ENCODE results near the gene USP30. TPM values are rescaled to one million over a fixed set of nuclear protein-coding genes. Genes with fewer than 3 reads are reported as not detected.

USP30 gene
- total RNA-seq, 2 donors from 2014 or later = 7.7 to 9.5 TPM

DNA sequence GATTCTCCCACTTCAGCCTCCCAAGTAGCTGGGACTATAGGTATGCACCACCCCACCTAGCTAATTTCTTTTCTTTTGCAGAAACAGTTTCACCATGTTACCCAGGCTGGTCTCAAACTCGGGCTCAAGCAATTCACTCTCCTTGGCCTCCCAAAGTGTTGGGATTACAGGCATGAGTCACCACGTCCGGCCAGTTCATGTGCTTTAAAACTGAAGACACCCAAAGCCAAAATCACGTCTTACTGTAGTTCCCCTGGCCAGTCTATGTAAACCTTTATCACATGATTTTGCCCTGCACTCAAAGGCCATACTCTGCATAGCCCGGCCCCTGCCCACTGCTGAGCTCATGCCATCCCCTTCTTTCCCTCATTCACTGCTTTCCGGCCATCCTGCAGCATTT, 36.4 kb downstream of the USP30 start:
- DNase-seq = no peak
- ATAC-seq = no peak
- intact Hi-C loops (cut with DNase I) = no loop called here

DNA sequence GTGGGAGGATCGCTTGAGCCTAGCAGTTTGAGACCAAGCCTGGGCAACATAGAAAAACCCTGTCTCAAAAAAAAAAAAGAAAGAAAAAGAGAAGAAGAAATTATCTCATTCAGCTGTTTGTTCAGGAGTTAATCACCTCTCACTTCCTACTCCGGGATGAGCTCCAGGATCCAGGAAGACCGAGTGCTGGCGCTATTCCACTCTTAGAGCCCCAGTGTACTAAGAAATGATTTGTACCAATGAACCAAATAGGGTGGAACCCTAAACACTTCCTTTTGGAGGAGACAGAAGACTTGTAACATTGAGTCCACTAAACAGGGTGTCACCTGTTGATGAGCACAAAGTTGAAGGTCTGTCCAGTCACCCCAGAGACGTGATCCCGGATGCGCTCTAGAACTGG, 37.3 kb downstream of the USP30 start:
- intact Hi-C loops (cut with DNase I) = loop anchor here (5.0 to 10.0 kb wide), 3 partner anchors 277 to 527 kb away; partner anchors contain the start of genes ISCU (in 2 of the 2) and SART3 (in 2 of the 2)
- no peak for ATAC-seq
- DNase-seq = no peak

DNA sequence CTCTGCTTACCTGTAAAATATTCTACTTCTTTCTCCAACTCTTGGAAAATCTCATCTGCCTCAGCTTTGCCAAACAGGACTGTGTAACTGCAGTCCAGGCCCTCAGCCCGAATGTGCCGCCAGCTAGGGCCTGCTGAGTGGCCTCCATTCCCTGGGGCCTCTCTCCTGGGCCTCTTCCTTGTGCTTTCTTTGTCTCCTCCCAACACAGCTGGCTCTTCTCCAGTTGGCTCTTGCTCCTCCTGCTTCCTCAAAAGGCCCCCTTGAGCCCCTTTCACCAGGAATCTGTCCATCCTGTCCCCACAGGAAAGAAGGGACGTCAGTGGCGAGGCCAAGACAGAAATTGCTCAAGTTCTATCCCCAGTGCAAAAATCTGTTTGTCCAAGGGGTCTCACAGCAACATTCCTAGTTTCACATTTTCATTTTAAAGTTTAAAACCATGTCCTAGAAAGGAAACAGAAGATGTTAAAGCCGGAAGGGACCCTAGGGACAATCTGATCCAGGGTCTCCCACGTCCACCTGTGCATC, 40.2 kb downstream of the USP30 start:
- DNase-seq = no peak
- no peak for ATAC-seq
- intact Hi-C loops (cut with DNase I) = loop anchor here (5.0 to 10.0 kb wide), 3 partner anchors 280 to 530 kb away; partner anchors contain the start of genes ISCU (in 2 of the 2) and SART3 (in 2 of the 2)

DNA sequence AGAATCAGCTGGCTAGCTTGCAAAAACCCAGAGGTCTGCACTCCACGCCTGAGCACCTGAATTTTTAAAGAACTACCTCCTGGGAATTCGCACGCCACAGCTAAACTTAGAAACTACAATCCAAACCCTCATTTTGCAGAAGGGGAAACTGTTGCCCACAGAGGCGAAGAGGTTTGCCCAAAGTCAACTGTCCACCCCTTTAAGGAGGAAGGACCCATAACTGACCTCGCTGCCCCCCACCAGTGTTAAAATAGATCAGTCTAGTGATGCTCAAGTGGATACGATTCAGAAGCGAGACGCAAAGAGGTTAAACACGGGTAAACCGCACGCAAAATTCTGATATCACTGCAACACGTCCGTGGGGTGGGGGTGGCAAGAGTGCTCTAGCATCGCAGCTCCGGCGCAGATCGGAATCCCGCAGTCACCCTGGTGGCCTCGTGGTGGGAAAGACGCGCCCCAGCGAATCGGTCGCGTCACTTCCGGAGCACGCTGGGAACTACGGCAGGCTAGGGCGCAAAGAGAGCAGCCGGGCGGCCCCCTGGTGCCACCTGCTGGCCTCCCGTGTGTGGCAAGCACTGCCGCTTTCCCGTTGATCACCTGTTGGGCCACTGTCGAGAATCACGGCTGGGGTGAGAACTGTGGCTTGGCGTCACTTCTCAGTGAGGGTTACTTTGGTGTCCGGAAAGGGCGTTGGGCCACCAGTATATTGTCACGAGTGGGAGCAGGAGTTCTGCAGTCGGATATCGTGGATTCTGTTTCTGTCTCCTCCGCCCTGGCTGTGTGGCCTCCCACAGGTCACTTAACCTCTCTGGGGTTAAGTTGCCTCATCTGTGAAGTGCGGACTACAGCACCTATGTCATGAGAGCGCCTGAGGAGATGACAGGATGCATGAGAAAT, 40.9 kb downstream of the USP30 start, which contains the start of gene ALKBH2:
TSS of gene ALKBH2 (minus strand) at position 451 of the 897 bp plus-strand sequence. CDS start 686 bp downstream, outside the sequence.
- peak; percentile 74 to 77 for ATAC-seq
- intact Hi-C loops (cut with DNase I) = loop anchor here (5.0 to 10.0 kb wide), 3 partner anchors 281 to 531 kb away; partner anchors contain the start of genes ISCU (in 2 of the 2) and SART3 (in 2 of the 2)
- peak; percentile 96 for DNase-seq

DNA sequence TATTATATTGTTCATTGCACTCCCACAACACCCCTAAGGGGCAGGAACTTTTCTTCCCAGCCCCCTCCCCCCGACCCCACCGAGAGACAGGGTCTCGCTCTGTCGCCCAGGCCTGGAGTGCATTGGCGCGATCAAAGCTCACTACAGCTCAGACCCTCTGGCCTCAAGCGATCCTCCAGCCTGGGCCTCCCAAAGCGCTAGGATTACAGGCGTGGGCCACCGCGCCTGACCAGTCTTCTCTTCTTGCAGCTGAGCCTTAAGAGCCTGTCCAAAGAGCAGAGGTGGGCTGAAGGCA, 44.7 kb downstream of the USP30 start:
- no peak for DNase-seq
- ATAC-seq = no peak
- intact Hi-C loops (cut with DNase I) = loop anchor here in 1 of 2 donors (10.0 kb wide), 1 partner anchor 532 kb away; the partner anchor contains the start of genes ISCU and SART3

DNA sequence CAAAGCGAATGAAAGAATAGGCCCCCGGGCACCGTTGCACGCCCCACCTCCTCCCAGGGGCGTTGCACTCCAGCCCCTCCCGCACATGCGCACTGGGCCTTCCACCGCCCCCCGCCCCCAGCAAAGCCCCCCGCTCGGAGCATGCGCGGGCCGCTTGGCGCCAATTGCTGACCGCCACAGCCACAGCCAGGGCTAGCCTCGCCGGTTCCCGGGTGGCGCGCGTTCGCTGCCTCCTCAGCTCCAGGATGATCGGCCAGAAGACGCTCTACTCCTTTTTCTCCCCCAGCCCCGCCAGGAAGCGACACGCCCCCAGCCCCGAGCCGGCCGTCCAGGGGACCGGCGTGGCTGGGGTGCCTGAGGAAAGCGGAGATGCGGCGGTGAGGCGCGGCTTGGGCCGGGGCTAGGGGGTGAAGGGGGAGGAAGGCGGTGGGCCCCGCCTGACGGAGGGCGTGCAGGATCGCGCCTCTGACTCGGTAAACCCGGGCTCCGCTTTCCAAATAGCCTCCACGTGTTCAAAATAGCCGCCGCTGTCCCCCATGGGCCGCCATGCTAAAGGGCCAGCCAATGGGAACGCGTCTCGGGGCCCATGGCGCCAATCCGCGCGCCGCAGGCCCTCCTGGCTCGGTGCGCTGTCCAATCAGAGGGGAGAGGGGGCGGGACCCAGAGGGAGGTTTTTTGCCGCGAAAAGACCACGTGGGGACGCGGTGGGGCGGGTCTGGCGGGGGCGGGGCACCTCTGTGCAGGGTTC, 45.2 kb downstream of the USP30 start, which contains the start of gene UNG:
TSS of gene UNG (plus strand) at position 163 of the 748 bp plus-strand sequence. CDS start at position 246, 83 bp downstream.
- intact Hi-C loops (cut with DNase I) = loop anchor here in 1 of 2 donors (10.0 kb wide), 1 partner anchor 533 kb away; the partner anchor contains the start of genes ISCU and SART3
- peak; percentile 97 to 98 for ATAC-seq
- peak; percentile 98 for DNase-seq

GRCh38 chr12:109098183-109098604, 45.8 kb downstream of the USP30 start:
- DNase-seq = peak; percentile 78
- intact Hi-C loops (cut with DNase I) = loop anchor here in 1 of 2 donors (10.0 kb wide), 1 partner anchor 533 kb away; the partner anchor contains the start of genes ISCU and SART3
- ATAC-seq = peak; percentile 59 to 70

DNA sequence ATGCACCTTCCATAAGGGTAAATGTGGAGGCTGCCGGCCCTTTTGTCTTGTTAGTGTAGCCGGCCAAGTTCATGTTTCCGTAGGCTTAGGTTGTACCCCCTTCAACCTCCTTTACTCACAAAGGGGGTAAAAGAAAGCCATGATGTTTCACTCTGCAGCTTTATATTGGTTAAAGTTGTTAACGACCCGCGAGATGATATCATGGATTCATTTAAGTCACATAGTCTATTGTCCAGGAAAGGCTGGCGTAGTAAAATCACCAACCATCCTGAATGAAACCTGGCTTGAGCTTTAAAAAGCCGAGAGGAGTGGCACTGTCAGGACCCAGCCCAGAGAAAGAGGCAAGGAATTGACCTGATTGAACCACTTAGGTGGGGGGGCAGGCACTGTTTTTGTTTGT, 46.3 kb downstream of the USP30 start:
- intact Hi-C loops (cut with DNase I) = loop anchor here in 1 of 2 donors (10.0 kb wide), 1 partner anchor 534 kb away; the partner anchor contains the start of genes ISCU and SART3
- peak in 1 of 2 donors; percentile 1 for ATAC-seq

GRCh38 chr12:109099431-109100020, 47.1 kb downstream of the USP30 start:
- ATAC-seq (no peak), DNase-seq (no peak)
- intact Hi-C loops (cut with DNase I) = loop anchor here in 1 of 2 donors (10.0 kb wide), 1 partner anchor 535 kb away; the partner anchor contains the start of genes ISCU and SART3

More for the DNA sequence above, 46.3 kb downstream of the USP30 start:
- DNase-seq = no peak

- ATAC-seq (no peak), DNase-seq (no peak)
- intact Hi-C loops (cut with DNase I) = no loop called here
Observed at GRCh38 chr12:109100741-109101140, 48.4 kb downstream of the USP30 start.

- DNase-seq (no peak), ATAC-seq (no peak)
- intact Hi-C loops (cut with DNase I) = no loop called here
Observed at GRCh38 chr12:109102491-109102890, 50.1 kb downstream of the USP30 start.

GRCh38 chr12:109105176-109105575, 52.8 kb downstream of the USP30 start:
- DNase-seq = no peak
- ATAC-seq = no peak
- intact Hi-C loops (cut with DNase I) = no loop called here

GRCh38 chr12:109109746-109110350, 57.5 kb downstream of the USP30 start:
- DNase-seq = no peak
- intact Hi-C loops (cut with DNase I) = loop anchor here in 1 of 2 donors (10.0 kb wide), 1 partner anchor 55 kb away; no protein-coding TSS in a partner anchor
- ATAC-seq = no peak

DNA sequence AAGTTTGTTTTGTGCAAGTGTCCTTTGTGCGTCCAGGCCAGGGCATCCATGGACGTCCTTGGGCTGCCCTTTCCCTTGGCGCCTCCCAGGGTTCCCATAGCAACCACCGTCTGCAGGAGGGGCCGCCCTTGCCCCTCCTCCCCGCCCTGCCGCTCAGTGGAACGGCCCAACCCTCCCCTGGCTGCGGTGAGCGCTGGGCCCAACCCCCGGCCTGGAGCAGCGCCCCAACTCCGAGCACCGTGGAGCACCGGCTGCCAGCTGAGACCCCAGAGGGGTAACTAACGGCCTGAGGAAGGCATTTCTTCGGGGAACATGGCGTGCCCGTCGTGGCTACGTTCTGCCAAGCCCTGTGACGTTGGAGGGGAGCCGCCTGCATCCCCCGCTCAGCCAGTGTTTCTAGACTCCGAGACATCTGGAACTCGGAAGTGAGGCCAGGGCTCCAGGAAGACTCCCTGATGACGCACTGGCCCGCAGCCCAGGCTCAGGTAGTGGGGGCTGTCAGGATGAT, 58.7 kb downstream of the USP30 start:
- intact Hi-C loops (cut with DNase I) = loop anchor here in 1 of 2 donors (10.0 kb wide), 1 partner anchor 54 kb away; no protein-coding TSS in a partner anchor
- peak; percentile 93 to 99 for ATAC-seq
- peak; percentile 95 for DNase-seq

DNA sequence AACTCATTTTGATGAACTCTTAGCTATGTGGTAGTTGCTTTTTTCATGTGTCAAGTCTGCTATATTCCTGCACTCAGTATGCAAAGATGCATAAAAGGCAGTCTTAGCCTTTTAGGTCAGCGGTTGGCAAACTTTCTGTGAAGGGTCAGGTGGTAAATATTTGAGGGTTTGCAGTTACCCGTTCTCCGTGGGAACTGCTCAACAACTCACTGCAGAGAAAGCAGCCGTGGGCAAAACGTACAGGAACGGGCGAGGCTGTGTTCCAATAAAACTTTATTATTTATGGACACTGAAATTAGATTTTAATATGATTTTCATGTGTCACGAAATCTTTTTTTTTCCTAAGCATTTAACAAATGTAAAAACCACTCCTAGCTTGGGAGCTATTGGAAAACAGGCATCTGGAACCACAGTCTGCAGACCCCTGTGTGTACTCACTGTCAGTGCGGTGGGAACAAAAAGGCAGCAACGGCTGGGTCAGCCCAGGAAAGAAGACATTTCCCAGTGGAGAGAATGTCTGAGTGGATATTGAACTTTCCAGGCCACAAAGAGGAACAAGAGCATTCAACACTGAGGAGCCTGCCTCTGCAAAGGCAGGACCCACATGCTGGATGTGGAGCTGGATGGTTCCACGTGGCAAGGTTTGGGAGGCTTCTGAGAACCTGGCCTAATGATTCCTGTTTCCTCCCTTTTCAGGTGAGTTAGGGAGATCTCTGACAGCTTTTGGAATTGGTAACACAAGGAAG, 60.5 kb downstream of the USP30 start:
- intact Hi-C loops (cut with DNase I) = loop anchor here in 1 of 2 donors (10.0 kb wide), 1 partner anchor 52 kb away; no protein-coding TSS in a partner anchor
- no peak for DNase-seq
- no peak for ATAC-seq

DNA sequence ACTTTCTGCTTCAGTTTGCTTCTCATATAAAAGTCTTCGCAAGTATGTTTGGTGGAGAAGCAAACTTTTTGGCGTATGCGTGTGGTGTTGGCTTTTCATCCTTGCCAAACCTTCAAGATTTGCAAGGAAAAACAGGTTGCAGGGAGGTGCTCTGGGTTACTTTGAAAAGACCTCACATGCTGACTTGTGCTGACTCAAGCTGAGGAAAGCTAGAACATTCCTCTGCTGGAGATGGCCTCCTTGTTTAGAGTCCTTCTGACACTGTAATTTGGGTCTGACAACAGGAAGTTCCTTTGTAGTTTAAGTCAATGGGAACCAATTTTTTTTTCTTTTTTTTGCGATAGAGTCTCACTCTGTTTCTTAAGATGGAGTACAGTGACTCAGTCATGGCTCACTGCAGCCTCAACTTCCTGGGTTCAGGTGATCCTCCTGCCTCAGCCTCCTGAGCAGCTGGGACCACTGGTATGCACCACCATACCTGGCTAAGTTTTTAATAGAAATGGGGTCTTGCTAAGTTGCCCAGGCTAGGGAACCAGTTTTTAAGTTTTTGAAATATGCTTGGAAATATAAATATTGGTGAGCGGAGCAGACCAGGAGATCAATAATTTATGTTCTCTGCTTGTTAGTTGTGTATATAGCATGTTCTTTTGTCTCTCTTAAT, 61.4 kb downstream of the USP30 start:
- intact Hi-C loops (cut with DNase I) = loop anchor here in 1 of 2 donors (10.0 kb wide), 1 partner anchor 51 kb away; no protein-coding TSS in a partner anchor
- DNase-seq = no peak
- ATAC-seq = no peak
